SK-N-MC (cell line): ENCODE data around the gene INSR.
"Not testable (repeated sequence)": the region's sequence is repeated elsewhere in the genome, so short reads cannot be mapped to it uniquely, and the experiment has no call there.

Experiments
- DNase-seq: peaks from one replicate; pipeline ENCODE4 v3.0.0-alpha.2; 2011; ENCODE audit warnings: low read depth, low spot score
- H3K27ac ChIP-seq: fragments of 200-600 bp; sonication (generic); 2 replicates; pipeline ENCODE4 v1.5.1; 2016; ENCODE audit warnings: mixed run types
- H3K36me3 ChIP-seq: fragments of 200-600 bp; sonication (generic); 2 replicates; pipeline ENCODE4 v1.6.1; 2017; ENCODE audit warnings: antibody characterized with exemption, low read length, mixed read lengths; ENCODE audit not compliant: insufficient read depth
- H3K4me3 ChIP-seq: fragments of 200-600 bp; sonication (generic); 2 replicates; pipeline ENCODE4 v1.5.1; 2016
- H3K9ac ChIP-seq: fragments of 200-600 bp; sonication (generic); 2 replicates; pipeline ENCODE4 v1.8.0; 2017; ENCODE audit warnings: mixed run types, mixed read lengths; ENCODE audit not compliant: insufficient read length
- H3K9me3 ChIP-seq: fragments of 200-600 bp; sonication (generic); 2 replicates; pipeline ENCODE4 v1.6.1; 2017; ENCODE audit warnings: low read depth, mild to moderate bottlenecking, antibody characterized with exemption, low read length, moderate library complexity, mixed read lengths
- EZH2 ChIP-seq: fragments of 200-600 bp; sonication (generic); IDR thresholded peaks from one replicate; pipeline ENCODE4 v1.6.1; 2017; ENCODE audit warnings: antibody characterized with exemption
- FOXP2 ChIP-seq: optimal IDR thresholded peaks from 2 replicates; pipeline ENCODE3; 2011; ENCODE audit warnings: mild to moderate bottlenecking, moderate library complexity; ENCODE audit not compliant: insufficient read depth; ENCODE audit errors: extremely low read length, control extremely low read depth
- POLR2AphosphoS5 ChIP-seq: IDR thresholded peaks from 2 replicates; pipeline ENCODE4 v1.6.1; 2012; ENCODE audit warnings: mild to moderate bottlenecking, low read depth, low read length, borderline replicate concordance

The INSR gene

GRCh38 chr19:7328647-7329046 is 34.4 kb upstream of the INSR start:
- TF ChIP-seq POLR2AphosphoS5 (no peak), EZH2 (no peak), FOXP2 (no peak)
- no peak overlapping the region for H3K4me3 ChIP-seq
- no peak overlapping the region for H3K9ac ChIP-seq
- H3K27ac ChIP-seq = no peak overlapping the region
- DNase-seq = no peak
- no peaks in the 10 kb centered on the region for H3K36me3 ChIP-seq
- H3K9me3 ChIP-seq = no peaks in the 10 kb centered on the region

DNA sequence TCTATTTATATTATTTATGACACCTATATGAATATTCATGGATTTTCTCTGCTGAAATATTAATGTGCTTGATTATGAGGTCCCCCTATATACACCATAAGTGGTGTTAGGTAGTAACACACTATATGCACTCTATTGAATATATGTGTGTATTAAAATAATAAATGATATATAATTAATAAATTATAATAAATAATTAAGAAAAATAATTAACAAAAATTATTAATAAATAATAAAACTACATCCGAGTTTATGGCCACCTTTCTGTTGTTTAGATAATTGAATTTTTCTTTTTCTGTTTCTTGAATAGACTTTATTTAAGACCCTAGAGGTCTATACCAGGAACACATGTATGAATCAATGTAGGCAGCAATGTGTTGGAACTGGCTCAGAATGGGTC is 33.6 kb upstream of the INSR start:
- H3K4me3 ChIP-seq = no peak overlapping the region
- no peak overlapping the region for H3K27ac ChIP-seq
- no peak for DNase-seq
- no peak overlapping the region for H3K9ac ChIP-seq
- no peaks in the 10 kb centered on the region for H3K9me3 ChIP-seq
- H3K36me3 ChIP-seq = no peaks in the 10 kb centered on the region
- TF ChIP-seq FOXP2 (no peak), EZH2 (no peak), POLR2AphosphoS5 (no peak)

GRCh38 chr19:7326105-7326877 is 32.1 kb upstream of the INSR start:
- Histone ChIP-seq H3K4me3 (no peak overlapping the region), H3K36me3 (no peaks in the 10 kb centered on the region), H3K9me3 (no peaks in the 10 kb centered on the region), H3K9ac (no peak overlapping the region), H3K27ac (no peak overlapping the region)
- TF ChIP-seq EZH2 (no peak), POLR2AphosphoS5 (no peak), FOXP2 (no peak)
- no peak for DNase-seq

GRCh38 chr19:7318176-7318575 is 24.0 kb upstream of the INSR start:
- Histone ChIP-seq H3K9ac (no peak overlapping the region), H3K9me3 (no peaks in the 10 kb centered on the region), H3K4me3 (no peak overlapping the region), H3K27ac (no peak overlapping the region), H3K36me3 (no peaks in the 10 kb centered on the region)
- TF ChIP-seq EZH2 (no peak), POLR2AphosphoS5 (no peak), FOXP2 (no peak)
- DNase-seq = no peak

- TF ChIP-seq POLR2AphosphoS5 (no peak), FOXP2 (no peak), EZH2 (no peak)
- no peaks in the 10 kb centered on the region for H3K36me3 ChIP-seq
These were observed 18.6 kb upstream of the INSR start for GRCh38 chr19:7312816-7313215.

GRCh38 chr19:7311911-7312310 is 17.7 kb upstream of the INSR start:
- no peaks in the 10 kb centered on the region for H3K36me3 ChIP-seq
- H3K27ac ChIP-seq = no peak overlapping the region
- H3K9ac ChIP-seq = no peak overlapping the region
- TF ChIP-seq POLR2AphosphoS5 (no peak), EZH2 (no peak), FOXP2 (no peak)
- no peaks in the 10 kb centered on the region for H3K9me3 ChIP-seq
- H3K4me3 ChIP-seq = no peak overlapping the region
- no peak for DNase-seq

More at GRCh38 chr19:7312816-7313215, 18.6 kb upstream of the INSR start:
- Histone ChIP-seq H3K9ac (no peak overlapping the region), H3K4me3 (no peak overlapping the region), H3K27ac (no peak overlapping the region), H3K9me3 (no peaks in the 10 kb centered on the region)
- DNase-seq = no peak

- H3K27ac ChIP-seq, H3K4me3 ChIP-seq, H3K9me3 ChIP-seq, H3K36me3 ChIP-seq, DNase-seq, H3K9ac ChIP-seq: not testable (repeated sequence)
These were observed 14.1 kb upstream of the INSR start for GRCh38 chr19:7308327-7308726.

DNA sequence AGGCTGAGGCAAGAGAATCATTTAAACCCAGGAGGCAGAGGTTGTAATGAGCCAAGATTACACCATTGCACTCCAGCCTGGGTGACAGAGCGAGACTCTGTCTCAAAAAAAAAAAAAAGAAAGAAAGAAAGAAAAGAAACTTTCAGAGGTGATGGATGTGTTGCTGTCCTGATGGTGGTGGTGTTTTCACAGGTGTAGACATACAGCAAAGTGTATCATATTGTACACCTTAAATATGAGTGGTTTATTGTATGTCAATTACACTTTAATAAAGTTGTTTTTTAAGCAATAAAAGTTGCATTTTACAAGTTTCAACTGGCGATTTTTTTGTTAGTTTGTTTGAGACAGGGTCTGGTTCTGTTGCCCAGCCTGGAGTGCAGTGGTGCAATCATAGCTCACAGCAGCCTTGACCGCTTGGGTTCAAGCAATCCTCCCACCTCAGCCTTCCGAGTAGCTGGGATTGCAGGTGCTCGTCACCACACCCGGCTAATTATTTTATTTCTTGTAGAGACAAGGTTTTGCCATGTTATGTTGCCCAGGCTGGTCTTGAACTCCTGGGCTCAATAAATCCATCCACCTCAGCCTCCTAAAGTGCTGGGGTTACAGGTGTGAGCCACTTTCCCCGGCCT is 13.5 kb upstream of the INSR start:
- Histone ChIP-seq H3K36me3 (no peaks in the 10 kb centered on the region), H3K9me3 (no peaks in the 10 kb centered on the region), H3K27ac (no peak overlapping the region), H3K4me3 (no peak overlapping the region), H3K9ac (no peak overlapping the region)
- TF ChIP-seq FOXP2 (no peak), EZH2 (no peak), POLR2AphosphoS5 (no peak)
- no peak for DNase-seq
